Measurements from ENCODE around the gene PER2.

Gene PER2

DNA sequence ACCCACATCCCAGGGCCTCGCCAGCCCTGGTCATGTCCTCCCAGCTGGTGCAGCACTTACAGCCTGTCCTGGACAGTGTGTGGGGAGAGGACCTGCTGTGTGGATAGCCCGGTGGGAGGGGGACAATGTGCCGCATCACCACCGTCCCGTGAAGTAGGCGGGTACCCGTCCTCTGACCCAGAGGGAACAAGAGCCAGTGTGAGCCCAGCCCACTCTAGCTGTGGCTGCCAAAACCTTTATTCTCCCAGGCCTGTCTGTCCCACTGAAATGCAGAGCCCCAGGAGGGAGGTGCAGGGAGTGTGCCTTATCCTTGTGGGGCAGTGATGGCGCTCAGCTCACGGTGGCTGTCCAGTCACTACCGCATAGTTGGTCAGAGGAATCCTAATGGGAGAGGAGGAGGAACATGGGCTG lies 33.6 kb upstream of the PER2 start:
- Mint-ChIP-seq H3K27me3 (ENCODE audit: low read depth) (no peaks in the 10 kb centered on the region), H3K4me1 (peaks cover 14% of the 10 kb centered on the region), H3K27ac (no peak overlapping the region), H3K4me3 (peak overlapping the region; percentile 86 to 94 (median 90)), H3K9me3 (peaks cover 3% of the 10 kb centered on the region), H3K36me3 (ENCODE audit: low read depth) (peaks cover 24% of the 10 kb centered on the region)
- TF ChIP-seq, protein P1, sequence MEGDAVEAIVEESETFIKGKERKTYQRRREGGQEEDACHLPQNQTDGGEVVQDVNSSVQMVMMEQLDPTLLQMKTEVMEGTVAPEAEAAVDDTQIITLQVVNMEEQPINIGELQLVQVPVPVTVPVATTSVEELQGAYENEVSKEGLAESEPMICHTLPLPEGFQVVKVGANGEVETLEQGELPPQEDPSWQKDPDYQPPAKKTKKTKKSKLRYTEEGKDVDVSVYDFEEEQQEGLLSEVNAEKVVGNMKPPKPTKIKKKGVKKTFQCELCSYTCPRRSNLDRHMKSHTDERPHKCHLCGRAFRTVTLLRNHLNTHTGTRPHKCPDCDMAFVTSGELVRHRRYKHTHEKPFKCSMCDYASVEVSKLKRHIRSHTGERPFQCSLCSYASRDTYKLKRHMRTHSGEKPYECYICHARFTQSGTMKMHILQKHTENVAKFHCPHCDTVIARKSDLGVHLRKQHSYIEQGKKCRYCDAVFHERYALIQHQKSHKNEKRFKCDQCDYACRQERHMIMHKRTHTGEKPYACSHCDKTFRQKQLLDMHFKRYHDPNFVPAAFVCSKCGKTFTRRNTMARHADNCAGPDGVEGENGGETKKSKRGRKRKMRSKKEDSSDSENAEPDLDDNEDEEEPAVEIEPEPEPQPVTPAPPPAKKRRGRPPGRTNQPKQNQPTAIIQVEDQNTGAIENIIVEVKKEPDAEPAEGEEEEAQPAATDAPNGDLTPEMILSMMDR (IDR thresholded peaks at IDR 0.05; ENCODE audit: unreplicated experiment in 3 of 3): no peak

DNA sequence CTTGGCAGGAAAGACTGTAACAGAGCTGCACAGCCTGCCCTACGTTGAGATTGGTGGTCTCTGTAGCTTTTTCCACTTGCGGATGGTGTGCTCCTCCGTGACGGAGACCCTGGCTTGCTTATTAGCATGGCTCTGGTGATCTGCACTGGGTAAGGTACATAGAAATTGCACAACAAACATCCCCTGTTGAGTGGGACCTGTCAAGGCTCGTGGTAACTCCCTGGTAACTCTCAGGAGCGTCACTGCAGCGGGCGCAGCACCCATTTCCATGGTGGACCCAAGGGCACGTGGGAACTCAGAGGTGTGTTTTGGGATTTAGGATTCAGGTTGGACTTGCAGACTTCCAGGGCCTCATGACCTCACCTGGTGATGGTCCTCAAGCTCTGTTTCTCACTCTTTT lies 33.1 kb upstream of the PER2 start:
- TF ChIP-seq, protein P1 (IDR thresholded peaks at IDR 0.05; ENCODE audit: unreplicated experiment in 3 of 3): no peak
- H3K9me3 Mint-ChIP-seq: peaks cover 5% of the 10 kb centered on the region
- H3K27ac Mint-ChIP-seq: no peak overlapping the region
- H3K27me3 Mint-ChIP-seq (ENCODE audit: low read depth): peaks cover 4% of the 10 kb centered on the region
- H3K4me1 Mint-ChIP-seq: peaks cover 14% of the 10 kb centered on the region
- H3K4me3 Mint-ChIP-seq: peak overlapping the region; percentile 86 to 94 (median 90)
- H3K36me3 Mint-ChIP-seq (ENCODE audit: low read depth): peaks cover 20% of the 10 kb centered on the region

DNA sequence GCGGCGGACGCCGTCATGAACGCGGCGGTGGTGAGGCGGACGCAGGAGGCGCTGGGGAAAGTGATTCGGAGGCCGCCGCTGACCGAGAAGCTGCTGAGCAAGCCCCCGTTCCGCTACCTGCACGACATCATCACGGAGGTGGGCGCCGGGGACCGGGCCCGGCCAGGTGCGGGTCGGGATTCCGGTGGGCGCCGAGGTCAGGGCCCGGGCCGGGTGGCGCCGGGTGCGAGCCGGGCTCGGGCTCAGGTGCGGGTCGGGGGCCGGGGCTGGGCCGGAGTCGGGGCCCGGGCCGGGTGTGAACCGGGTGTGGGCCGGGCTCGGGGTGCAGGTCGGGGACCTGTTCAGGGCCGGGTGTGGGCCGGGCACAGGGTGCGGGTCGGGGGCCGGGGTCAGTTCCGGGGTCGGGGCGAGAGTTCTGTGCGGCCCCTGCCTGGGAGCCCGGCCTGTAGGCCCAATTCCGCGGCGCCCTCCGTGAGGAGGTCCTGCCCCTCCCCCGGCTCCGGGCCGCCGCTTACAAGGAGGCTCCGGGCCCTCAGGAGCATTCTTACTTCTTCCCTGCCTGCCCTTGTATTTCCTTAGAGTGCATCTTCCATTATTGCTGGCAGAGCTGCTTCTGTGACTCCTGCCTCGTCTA lies 32.4 kb upstream of the PER2 start:
- Mint-ChIP-seq H3K36me3 (ENCODE audit: low read depth) (peaks cover 16% of the 10 kb centered on the region), H3K27me3 (ENCODE audit: low read depth) (peaks cover 5% of the 10 kb centered on the region), H3K4me3 (peak overlapping the region; percentile 86 to 94 (median 90)), H3K9me3 (peaks cover 6% of the 10 kb centered on the region), H3K4me1 (peaks cover 14% of the 10 kb centered on the region), H3K27ac (peak overlapping the region in 1 of 3 experiments; percentile 8)
- TF ChIP-seq, protein P1 (IDR thresholded peaks at IDR 0.05; ENCODE audit: unreplicated experiment in 3 of 3): no peak

DNA sequence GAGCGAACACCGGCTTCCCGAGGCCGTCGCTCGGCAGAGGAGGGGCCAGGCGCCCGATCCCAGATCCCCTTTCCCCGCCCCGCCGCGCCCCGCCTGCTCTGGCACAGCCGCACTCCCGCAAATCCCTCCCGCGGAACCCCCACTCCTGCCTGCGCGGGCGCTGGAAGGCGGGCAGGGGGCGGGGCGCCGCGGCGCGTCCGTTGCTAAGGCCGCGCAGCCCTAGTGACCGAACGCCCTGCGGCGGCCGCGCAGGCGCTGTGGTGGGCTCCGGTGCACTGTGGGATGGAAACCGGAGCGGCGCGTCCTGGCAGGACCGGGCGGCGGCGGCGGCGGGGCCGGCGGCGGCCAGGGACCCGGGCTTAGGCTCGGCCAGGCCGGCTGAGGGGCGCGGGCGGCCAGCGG lies 31.8 kb upstream of the PER2 start, which contains the start of gene TRAF3IP1:
TSS of gene TRAF3IP1 (plus strand) at position 273 of the 402 bp plus-strand sequence. CDS start 145 bp downstream, outside the sequence.
- TF ChIP-seq, protein P1 (IDR thresholded peaks at IDR 0.05; ENCODE audit: unreplicated experiment in 3 of 3): no peak
- H3K27ac Mint-ChIP-seq: peak within 1 kb of the TSS in 2 of 3 experiments; percentile 48 to 70
- peaks cover 5% of the 10 kb centered on the region for H3K27me3 Mint-ChIP-seq (ENCODE audit: low read depth)
- H3K4me1 Mint-ChIP-seq: peaks cover 14% of the 10 kb centered on the region
- peaks cover 6% of the 10 kb centered on the region for H3K9me3 Mint-ChIP-seq
- H3K4me3 Mint-ChIP-seq: peak within 1 kb of the TSS; percentile 86 to 94 (median 90)
- H3K36me3 Mint-ChIP-seq (ENCODE audit: low read depth): peaks cover 10% of the 10 kb centered on the region

DNA sequence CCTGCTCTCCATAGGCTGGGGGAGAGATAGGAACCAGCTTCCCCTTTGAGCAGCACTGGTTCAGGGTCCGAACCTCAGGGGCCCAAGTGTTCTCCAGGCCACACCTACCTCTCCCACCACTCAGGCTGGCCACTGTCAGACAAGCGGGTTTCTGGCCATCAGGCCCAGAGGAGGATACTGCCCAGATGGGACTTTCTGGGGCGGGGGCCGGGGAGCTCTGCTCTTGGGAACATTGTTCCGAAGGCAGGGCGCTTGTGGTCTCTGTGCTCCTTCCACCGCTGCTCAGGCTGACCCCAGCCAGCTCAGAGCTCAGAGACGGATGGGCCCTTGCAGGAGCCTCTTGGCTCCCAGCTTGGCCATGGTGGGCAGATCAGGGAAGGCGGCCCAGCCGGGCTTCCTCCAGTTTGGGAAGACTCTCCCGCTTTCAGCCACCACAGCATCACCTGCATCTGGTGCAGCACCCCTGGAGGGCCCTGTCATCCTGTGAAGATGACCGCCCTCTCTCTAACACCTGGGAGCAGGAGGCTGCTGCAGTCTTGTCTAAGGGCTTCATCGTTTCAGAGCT lies 26.7 kb upstream of the PER2 start:
- no peak overlapping the region for H3K4me3 Mint-ChIP-seq
- TF ChIP-seq, protein P1 (IDR thresholded peaks at IDR 0.05; ENCODE audit: unreplicated experiment in 3 of 3): no peak
- peaks cover 5% of the 10 kb centered on the region for H3K27me3 Mint-ChIP-seq (ENCODE audit: low read depth)
- H3K27ac Mint-ChIP-seq: no peak overlapping the region
- H3K36me3 Mint-ChIP-seq (ENCODE audit: low read depth): no peaks in the 10 kb centered on the region
- H3K9me3 Mint-ChIP-seq: peaks cover 6% of the 10 kb centered on the region
- no peaks in the 10 kb centered on the region for H3K4me1 Mint-ChIP-seq

Measured in nephron (organoid).